HG03575 (cell line): ENCODE results near the gene SLC44A1.
A peak's percentile ranks its signal among the peaks of the same experiment; 100 is the strongest.

Source experiments
- ATAC-seq: cut with Tn5 transposase; IDR thresholded peaks from one replicate; pipeline ENCODE4 v1.9.1; 2021; ENCODE audit not compliant: unreplicated experiment, insufficient number of reproducible peaks, low FRiP score; ENCODE audit errors: extremely low read depth

Gene SLC44A1

DNA sequence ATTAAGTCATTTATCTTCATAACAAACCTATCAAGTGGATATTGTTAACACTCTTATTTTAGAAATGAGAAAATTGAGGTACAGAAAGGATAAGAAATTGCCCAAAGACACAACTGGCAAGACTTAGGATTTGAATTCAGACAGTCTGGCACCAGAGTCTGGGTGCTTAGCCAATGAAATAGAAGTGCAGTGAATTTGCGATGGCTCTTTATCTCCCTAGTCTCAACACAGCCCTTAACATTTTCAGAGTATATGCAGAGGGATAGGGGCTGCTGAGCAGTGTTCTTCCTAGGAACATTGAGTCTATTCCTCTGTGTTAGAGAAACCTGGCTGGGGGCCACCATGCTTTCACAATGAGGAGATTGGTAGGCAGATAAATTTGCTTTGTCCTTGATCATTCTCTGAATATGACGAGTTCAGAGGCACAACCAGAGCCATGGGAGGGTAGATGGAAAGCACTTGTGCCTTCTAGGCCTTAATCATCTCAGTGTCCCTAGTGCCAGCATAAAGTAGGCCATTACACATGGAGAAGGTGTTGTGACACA, 197.2 kb downstream of the SLC44A1 start:
- no peak for ATAC-seq

DNA sequence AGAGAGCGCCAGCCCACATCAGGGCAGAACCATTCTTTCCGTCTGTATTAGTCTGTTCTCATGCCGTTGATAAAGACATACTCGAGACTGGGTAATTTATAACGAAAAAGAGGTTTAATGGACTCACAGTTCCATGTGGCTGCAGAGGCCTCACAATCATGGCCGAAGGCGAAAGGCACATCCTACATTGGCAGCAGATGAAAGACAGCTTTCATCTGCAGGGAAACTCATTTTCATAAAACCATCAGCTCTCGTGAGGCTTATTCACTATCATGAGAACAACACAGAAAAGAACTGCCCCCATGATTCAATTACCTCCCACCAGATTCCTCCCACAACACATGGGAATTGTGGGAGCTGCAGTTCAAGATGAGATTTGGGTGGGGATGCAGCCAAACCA, 198.7 kb downstream of the SLC44A1 start:
- ATAC-seq: no peak

DNA sequence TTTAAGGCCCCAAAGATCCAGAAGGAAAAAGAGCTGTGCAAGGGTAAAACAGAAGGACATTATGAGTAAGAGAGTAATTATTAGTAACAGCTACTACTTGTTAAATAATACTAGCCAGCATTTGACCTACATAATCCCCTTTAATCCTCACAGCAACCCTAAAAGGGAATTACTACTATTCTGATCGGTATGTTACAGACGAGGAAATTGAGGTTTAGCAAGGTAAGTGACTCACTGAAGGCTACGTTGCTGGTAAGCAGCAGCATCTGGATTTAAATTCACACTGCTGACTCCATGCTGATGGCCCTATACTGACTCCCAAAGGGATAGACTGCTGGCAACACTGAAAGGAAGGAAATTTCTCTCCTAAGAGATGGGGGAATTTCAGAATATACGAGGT, 199.7 kb downstream of the SLC44A1 start:
- no peak for ATAC-seq

DNA sequence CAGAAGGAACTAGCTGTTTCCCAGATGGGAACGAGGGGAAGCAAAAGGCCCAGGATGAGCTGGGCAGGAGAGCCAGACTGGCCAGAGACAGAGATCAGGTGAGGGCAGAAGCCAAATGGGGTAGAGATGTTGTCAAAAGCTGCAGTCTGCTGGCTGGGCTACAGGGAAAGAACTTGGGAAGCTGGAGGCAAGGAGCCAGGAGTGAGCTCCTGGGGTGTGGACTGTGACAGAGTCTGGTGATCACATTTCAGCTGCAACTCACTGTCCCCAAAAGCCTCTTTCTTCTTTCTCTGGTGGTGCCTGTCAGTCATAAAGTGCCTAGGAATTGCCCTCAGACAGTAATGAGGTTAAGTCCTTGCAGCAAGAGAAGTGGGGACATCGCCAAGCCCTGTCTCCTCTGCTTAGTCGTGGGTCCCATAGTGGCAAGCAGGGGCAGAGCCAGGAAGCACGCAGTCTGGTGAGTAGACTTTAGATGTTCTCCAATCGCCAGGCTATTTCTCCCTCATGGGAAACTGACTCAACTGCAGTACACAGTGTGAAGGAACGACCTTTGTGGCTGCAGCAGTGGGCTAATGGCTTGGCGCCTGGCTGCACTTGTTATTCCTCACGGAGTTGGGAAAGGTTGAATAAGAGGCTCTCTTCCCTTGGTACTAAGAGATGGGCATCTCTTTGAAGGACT, 200.9 kb downstream of the SLC44A1 start:
- ATAC-seq: no peak

DNA sequence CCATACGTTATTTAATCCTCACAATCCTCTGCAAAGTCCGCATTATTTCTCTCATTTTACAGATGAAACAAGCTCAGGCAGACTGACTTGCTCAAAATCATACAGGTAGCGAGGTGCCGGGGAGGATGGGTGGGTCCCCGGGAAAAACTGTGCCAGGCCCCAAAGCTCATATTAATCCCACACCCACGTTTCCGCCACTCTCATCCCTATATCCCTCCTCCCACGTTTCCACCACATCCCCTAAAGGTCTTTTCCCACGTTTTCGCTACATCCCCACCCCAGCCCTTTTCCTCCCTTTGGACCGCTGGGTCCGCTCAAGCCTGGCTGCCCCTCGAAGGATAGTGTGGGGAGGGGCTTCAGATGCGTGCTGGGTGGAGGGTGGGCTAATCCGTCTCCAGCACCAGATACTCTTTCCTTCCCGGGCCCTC, 202.9 kb downstream of the SLC44A1 start:
- no peak for ATAC-seq

DNA sequence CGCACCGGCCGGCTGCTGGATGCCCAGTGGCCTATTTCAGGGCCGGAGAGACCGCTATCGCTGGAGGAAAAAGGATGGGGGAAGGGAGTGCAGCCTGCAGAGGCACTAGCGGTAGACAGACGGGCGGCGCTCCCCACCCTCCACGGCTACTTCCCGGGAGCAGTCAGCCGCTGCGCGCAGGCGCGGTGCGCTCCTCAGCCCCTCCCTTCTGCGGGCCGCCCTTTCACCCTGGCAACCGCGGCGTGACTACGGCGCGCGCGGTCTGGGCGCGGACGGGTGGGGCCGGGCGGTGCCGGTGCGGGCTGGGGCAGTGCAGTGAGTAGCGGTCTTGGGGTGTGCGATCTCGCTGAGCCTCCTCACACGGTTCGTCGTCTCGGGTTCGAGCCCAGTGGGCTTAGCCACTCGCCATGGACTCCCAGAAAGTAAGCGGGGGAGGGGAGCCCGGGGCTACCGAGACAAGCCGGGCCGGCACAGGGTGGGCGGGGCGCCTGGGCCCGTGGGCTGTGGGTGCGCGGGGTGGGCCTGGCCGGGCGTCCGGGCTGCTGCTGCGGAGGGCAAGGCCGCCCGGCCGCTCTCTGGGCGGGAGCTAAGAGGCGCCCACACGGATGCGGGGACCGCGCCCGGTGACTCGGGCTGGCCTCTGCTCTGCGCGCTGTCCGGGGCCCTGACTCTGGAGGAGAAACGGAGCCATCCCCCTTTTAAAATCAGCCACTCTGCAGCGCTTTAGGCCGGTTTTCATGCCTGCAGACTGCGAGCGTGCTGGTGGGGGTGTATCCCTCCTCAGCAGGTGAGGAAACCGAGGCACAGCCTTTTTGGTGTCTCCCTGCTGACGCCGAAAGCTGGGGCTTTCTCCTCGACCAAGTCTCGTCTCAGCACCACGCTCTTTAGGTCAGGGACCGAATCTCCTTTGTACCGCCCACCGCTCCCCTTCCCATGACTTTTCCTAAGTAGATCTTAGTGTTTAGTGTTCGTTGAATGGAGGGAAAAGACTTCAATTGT, 203.7 kb downstream of the SLC44A1 start, which contains the start of gene FSD1L:
Gene FSD1L (plus strand): TSS at position 221 of the 999 bp plus-strand sequence. CDS start 187 bp downstream, at position 408.
- ATAC-seq: peak; percentile 76

DNA sequence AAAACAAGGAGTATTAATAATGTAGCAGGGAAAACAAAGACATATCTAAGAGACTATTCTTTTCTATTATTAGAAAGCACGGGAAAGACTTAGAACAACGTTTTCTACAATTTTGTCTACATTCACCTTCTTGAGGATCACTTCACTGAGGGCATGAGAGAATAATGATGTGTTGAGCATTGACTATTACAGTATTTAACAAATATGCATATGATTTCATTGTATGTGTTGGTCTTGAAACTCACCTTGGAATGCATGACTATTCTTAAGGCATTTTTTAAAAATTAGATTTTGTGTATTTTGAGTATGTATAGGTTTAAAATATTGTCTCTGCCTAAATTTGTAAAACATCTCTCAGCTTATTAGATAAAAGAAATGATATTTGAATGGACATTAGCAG, 204.6 kb downstream of the SLC44A1 start:
- no peak for ATAC-seq

DNA sequence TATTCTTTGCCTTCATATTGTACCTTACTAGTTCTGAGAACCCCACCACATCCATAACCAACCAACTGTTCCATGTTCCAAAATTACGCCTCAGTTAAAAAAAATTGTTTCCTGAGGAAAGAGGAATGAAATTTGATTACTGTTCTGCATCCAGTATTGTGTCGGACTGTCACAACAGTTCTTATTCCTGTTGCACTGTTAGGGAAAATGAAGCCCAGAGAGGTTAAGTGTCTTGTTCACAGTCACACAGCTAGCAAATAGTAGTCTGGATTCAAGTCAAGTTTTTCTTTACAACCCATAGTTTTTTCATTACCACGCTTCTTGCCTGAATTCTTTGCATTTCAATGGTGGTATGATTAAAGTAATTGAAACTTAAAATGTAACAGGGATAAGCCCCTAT, 207.7 kb downstream of the SLC44A1 start:
- ATAC-seq: no peak

DNA sequence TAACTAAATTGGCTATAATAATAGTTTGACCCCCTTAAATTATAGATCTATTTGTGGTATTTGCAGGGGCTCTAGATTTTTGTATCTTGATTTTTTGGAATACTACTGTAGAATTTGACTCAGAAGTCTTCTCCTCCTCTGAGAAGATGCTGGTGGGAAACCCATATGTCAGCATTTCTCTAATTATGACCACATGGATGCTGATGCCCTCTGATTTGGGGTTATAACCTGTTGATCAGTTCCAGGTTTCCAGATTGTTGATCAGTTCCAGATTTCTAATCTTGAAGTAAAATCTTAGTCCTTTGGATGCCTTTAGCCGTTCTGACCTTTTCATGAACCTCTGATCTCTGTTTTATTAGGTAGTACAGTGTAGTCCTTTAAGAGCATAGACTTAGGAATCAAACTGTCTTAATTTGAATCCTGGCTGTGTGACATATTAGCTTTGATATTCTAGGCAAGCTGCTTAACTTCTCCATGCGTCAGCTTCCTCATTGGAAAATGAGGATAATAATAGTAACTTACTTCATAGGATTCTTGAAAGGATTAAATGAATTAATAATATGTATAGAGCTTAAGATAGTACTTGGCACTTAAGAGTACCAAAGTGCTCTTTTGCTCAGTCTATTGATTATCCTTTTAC, 211.5 kb downstream of the SLC44A1 start:
- no peak for ATAC-seq

DNA sequence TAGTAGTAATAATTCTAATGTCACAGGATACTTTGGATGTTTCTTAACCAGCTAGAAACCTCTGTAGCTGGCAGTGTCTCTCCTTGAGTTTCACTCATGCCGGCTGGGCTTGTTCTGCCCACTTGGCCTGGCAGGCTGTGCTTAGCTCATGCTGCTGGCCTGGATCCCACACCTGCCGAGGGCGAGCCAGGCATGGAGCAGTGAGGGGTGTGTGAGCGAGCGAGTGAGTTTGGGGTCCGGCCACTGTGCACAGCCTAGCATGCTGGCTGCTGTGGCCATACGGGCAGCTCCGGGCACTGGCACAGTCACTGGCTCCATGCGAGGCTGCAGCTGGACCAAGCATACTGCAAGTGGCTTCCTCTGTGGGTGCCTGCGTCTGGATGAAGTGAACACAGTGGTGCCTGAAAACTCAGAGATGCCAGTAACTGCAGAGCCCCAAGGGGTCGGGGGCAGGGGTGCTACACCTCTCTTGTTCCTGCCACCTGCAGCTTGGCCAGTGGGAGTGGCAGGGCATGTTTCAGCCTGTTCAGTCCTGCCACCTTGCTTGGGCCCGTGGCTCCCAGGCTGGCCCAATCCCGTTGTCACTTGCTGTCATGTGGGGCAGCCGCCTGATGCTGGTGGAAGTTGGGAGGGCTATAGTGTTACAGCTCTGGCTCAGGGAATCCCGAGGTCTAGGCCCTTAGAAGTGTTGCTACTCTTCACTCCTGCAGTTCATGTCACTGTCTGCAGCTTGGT, 213.3 kb downstream of the SLC44A1 start:
- no peak for ATAC-seq

DNA sequence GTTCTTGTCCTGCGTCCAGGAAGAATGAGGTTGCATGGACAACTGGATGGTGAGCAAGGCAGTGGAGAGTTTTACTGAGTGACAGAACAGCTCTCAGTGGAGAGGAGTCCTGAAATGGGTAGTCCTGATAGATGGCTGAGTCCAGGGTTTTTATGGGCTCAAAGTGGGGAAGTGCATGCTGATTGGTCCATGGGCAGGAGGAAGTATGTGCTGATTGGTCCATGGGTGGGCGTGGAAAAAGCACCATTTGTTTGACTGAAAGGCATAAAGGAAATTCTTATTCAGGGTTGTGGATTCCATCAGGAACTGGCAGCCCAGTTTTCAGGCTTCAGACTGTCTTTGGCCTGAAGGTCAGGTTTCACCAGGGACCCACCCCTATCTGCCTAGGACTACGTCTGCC, 214.0 kb downstream of the SLC44A1 start:
- ATAC-seq: no peak

DNA sequence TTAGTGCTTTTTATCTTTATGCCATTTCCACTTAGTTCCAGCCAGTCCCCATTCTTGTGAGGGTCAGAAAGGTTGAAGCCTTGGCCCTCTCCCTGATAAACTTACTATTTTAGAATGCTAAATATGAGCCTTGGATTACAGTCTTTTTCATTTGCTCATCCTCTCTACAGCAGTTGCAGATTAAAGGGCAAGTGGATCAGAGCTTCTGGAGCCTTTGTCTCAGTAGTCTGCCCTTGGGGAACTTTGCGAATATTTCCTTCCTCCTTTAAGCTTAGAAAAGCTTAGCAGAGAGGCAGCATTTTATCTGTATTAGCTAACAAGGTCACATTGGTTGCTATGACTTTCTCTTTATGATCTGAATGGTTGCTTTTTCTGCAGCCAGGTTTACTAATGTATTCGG, 214.9 kb downstream of the SLC44A1 start:
- ATAC-seq: no peak

DNA sequence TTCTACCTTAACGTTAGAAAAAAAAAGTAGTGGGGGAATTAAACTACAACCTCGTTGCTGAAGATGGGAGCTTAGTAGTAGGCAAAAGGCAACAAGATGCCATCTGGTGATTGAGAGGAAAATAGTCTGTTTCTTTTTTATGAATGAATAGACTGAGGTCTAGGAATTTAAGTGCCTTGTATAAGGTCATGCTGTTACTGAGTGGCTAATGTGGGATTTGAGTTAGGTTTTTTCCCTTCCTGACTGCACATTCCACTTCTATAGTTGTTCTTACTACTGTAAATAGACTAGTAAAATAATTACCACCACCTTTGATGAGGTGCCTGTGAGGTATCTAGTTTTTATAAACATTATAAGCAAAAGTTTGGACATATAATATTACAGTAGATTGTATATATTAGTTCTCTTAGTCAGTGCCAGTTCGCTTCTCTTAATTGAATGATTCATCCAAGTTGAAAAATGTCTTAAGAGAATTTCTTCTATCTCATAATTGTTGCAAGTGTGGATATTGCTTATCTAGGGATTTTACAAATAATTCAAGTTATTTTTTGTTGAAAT, 222.5 kb downstream of the SLC44A1 start:
- no peak for ATAC-seq

DNA sequence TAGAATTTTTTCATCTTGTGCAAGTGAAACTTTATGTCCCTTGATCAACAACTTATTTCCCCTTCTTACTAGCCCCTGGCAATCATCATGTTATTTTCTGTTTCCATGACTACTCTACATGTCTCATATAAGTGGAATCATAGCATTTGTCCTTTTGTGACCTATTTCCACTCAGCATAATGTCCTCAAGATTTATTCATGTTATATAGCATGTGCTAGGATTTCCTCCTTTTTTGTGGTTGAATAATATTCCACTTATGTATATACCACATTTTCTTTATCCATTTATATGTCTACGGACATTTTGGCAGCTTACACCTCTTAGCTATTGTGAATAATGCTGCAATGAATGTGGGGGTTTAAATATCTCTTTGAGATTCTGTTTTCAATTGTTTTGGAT, 224.4 kb downstream of the SLC44A1 start:
- no peak for ATAC-seq

DNA sequence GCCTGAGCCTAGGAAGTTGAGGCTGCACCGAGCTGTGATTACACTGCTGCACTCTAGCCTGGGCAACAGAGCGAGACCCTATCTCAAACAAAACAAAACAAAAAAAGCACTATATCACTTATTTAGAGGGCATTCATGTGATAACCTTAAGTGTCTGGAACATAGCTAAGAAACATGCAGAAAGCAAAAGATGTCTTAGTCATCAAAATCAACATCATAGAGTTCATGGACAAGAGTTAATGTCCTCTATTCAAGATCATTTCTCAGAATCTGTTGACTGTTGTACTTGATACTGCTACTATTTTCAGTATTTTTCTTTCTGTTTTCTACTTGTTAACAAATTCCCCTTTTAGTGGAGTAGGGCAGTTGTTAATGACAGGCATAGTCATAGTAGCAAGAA, 228.8 kb downstream of the SLC44A1 start:
- ATAC-seq: no peak

DNA sequence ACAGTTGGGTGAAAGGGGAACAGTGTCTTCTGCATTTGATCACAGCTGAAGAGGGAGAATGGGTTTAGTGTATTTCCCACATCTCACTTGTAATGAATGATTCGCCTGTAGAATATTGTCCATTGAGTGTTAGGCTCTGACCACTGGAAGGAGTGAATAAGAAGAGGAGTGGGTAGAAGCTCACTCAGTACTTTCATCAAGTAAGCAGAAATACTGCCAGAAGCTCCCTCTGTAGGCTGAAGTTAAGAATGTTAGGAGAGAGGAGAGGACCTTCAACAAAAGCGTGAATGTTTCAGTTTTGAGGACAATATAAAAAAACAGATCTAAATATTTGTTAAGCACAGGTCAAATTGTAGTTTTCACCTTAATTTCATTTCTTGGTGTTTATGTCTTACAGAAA, 230.9 kb downstream of the SLC44A1 start:
- no peak for ATAC-seq

DNA sequence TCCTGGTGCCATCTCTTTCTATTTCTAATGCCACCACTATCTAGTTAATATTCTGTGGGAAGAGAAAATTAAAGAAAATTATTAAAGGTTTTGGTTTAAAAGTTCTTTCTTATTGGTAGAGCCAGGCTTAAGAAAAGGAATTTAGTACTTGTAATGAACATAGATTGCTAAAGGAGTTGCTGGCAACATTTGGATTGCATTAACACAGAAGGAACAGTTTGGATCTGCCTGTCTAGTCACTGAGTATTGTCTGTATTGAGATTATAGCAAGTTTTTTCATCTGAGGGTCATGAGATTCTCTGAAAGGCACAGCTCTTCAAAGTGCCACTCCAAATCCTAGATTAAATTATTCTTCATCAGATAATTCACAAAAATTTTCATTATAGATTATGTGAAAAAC, 235.4 kb downstream of the SLC44A1 start:
- no peak for ATAC-seq

DNA sequence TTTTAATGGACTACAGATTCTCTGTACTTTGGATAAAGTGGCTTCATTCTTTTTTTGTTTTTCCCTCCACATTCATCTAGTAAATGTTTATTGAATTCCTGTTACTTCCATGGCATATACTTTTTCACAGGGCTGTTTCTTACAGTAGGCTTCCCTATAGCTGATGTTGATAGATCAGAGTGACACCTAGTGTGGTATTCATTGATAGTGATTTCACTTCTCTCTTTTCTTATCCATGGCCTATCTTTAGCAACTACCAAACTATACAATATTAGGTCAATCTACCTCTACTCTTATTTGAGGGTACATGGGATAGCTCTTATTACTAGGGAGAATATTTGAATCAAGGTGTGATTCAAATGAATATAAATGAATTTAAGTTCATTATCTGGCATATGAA, 239.2 kb downstream of the SLC44A1 start:
- ATAC-seq: no peak
